PFSK-1 (cell line): Measurements from ENCODE around the gene DNAH7.

ENCODE experiments used
- POLR2AphosphoS5 ChIP-seq: IDR thresholded peaks from 2 replicates; pipeline ENCODE4 v1.6.1; 2012; ENCODE audit warnings: low read depth, mild to moderate bottlenecking, control low read depth, low read length, moderate library complexity
- REST ChIP-seq, 2 experiments: IDR thresholded peaks; 2 replicates each; pipeline versions ENCODE4 v1.6.1 to v1.8.0; 2011 to 2012; ENCODE audit warnings: low read depth in 2 of 2, low read length in 2 of 2, control low read depth in 1 of 2, inconsistent platforms in 1 of 2, mild to moderate bottlenecking in 1 of 2, moderate library complexity in 1 of 2; ENCODE audit not compliant: insufficient read depth in 1 of 2
- SIN3A ChIP-seq: IDR thresholded peaks from 2 replicates; pipeline ENCODE4 v1.6.1; 2012; ENCODE audit warnings: mild to moderate bottlenecking, low read length, moderate library complexity, borderline replicate concordance; ENCODE audit not compliant: insufficient read depth
- TAF1 ChIP-seq: IDR thresholded peaks from 2 replicates; pipeline ENCODE4 v1.6.1; 2012; ENCODE audit warnings: low read length, control low read depth, borderline replicate concordance; ENCODE audit not compliant: insufficient read depth

GRCh38 chr2:195993623-195994022, 75.0 kb downstream of the DNAH7 start:
- TF ChIP-seq POLR2AphosphoS5, result no peak
- TF ChIP-seq SIN3A, result no peak
- no peak for TF ChIP-seq REST (IDR thresholded peaks at IDR 0.05; ENCODE audit: insufficient read depth in 1 of 2, low read depth in 2 of 2, low read length in 2 of 2)
- TF ChIP-seq TAF1, result no peak
